ENCODE data around the gene TM4SF5.

DNA sequence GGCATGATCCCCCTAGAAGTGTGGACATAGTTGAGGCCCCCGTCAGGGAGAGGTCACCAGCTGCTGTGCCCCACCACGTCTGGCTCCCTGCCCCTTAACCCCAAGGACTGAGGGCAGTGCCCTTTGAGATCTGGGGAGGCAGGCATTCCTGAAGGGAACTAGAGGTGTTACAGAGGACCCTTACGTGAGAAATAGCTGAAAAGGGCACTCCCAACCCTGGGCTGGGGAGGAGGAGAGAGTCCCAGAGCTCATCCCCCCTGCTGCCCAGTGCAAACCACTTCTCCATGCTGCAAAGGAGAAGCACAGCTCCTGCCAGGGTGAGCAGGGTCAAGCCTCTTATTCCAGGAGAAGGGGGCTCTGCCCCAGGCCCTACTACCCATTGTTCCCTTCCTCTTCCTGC is 51.1 kb downstream of the TM4SF5 start:
- TF ChIP-seq, protein P1, sequence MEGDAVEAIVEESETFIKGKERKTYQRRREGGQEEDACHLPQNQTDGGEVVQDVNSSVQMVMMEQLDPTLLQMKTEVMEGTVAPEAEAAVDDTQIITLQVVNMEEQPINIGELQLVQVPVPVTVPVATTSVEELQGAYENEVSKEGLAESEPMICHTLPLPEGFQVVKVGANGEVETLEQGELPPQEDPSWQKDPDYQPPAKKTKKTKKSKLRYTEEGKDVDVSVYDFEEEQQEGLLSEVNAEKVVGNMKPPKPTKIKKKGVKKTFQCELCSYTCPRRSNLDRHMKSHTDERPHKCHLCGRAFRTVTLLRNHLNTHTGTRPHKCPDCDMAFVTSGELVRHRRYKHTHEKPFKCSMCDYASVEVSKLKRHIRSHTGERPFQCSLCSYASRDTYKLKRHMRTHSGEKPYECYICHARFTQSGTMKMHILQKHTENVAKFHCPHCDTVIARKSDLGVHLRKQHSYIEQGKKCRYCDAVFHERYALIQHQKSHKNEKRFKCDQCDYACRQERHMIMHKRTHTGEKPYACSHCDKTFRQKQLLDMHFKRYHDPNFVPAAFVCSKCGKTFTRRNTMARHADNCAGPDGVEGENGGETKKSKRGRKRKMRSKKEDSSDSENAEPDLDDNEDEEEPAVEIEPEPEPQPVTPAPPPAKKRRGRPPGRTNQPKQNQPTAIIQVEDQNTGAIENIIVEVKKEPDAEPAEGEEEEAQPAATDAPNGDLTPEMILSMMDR (IDR thresholded peaks at IDR 0.05; ENCODE audit: control extremely low read depth in 1 of 3, insufficient read depth in 1 of 3, low read depth in 1 of 3, low read length in 3 of 3) = no peak
- TF ChIP-seq RFX5 (IDR thresholded peaks at IDR 0.05; ENCODE audit: borderline replicate concordance, low read depth, low read length) = no peak
- TF ChIP-seq MAFK (IDR thresholded peaks at IDR 0.05; ENCODE audit: low read depth, low read length) = no peak
- TF ChIP-seq GABPA (IDR thresholded peaks at IDR 0.05; ENCODE audit: borderline replicate concordance, insufficient read depth, low read length) = no peak
- no peak for TF ChIP-seq SP4 (IDR thresholded peaks at IDR 0.05; ENCODE audit: low read length)
